NCI-H2196 treated with DMSO at 0.1 percent for 48 hours (cell line): Measurements from ENCODE around the gene KRTAP12-1.

Source experiments
- DNase-seq: peaks from one replicate; lab custom pipeline; 2025; ENCODE audit not compliant: unreplicated experiment; lab: John Stamatoyannopoulos, UW

The KRTAP12-1 gene

DNA sequence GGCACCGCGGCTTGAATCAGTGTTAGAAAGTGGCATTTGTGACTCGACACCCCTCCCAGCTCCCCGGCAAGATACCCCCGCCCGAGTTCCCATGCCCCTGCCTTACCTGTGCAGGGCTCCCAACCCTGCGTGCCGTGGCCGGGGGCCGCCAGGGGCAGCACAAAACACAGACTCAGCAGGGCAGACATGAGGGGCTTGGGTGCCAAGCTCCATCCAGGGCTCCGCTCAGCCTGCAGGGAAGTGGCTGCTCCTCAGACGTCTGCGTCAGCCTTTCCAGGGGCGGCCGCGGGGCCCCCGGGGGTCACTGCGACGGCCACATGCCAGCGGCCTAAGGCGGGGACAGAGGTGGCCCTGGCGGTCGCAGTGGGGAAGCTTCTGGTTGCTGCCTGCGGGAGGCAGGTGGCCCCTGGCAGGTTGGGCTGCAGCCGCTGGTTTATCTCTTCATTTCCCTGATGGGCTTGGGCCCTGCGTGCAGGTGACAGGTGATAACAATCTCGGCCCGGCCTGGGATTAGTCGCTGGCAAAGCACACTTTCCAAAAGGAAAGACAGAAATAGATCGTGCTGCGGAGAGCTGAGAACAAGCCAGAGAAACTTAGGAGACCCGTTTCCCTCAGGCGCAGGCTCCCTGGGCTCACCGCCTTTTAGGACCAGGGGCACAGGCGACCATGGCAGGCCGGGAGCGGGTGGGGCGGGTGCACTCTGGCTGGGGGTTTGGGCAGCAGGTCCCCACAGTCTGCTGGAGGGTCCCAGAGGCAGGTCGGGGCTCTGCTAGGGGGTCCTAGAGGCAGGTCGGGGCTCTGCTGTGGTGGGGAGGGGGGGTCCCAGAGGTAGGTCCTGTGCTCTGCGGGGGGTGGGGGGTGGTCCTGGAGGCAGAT is 29.6 kb upstream of the KRTAP12-1 start, which contains the start of gene TSPEAR:
TSPEAR (minus strand) TSS at position 246 of the 876 bp plus-strand sequence; CDS start at position 188, 58 bp downstream.
- no peak for DNase-seq

DNA sequence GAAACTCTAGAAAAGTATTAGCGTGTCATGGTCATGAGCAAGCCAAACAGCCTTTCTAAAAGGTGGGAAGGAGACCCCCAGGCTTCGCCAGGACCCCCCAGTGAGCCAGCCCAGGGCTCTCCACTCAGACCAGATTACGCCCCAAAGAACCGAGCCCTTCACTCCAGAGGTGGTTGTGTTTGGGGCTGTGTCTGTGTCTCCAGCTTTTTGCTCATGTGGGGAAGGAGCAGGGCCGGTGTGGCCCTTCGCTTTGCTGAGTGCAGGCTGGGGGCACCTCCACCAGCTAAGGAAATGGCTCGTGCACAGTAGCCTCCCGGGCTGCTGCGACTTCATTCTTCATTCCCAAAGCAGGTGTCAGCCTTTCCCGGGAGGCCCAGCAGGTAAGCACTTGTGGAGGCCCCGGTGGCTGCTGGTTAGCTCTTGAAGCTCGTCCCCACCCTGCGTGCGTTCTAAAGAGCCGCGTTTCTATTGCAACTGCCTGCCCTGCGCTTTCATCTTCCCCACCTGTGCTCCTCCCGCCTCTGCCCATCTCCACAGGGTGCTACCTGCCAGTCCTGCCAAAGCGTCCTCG is 28.9 kb upstream of the KRTAP12-1 start:
- peak; percentile 51 for DNase-seq

DNA sequence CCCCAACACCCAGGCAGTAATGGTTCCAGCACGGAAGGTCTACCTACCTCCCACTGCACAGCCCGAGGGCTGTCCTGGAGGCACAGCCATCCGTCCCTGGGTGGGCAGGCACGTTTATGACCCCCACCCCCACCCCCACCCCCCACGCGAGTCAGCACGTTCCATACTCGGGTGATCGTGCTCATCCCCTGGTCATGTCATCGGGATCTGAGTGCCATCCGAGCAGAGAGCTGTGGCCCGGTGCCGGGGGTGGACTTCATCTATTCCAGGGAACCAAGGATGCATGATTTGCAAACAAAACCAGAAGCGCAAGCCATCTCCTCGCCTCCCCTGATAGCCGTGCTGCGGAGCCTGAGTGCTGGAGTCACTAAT is 28.3 kb upstream of the KRTAP12-1 start:
- no peak for DNase-seq

DNA sequence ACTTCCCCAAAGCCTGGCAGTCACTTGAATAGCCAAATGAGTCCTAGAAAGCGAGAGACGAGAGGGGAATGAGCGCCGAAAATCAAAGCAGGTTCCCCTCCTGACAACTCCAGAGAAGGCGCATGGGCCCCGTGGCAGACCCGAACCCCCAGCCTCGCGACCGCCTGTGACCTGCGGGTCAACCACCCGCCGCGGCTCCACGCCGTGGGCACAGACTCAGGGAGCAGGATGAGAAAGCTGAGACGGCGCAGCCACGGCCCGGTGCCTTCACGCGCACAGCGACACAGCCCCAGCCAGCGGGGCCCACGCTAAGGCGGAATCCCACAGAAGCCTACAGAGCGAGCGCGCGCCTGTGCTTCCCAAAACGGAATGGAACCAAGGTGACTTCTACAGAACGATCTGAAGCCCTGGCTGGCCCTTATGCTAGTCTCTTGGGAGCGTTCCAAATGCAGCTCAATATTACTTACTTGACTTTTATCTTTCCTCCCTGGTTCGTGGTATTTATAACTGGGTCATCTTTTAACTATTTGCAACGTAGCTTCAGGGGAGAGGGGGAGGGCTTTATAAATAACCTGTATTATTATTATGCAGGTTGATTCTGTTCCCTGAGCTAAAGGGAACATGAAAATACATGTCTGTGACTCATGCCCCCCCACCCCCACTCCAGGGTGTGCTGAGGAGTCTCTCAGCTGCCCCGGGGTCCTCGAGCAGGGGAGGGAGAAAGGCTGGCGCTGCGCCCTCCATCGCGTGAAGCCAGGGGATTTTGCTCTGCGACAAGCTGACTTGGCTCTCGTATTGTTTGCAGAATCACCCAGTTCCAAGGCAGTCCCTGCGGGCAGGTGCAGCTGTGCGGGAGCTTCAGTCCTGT is 27.7 kb upstream of the KRTAP12-1 start:
- DNase-seq, result peak; percentile 29

DNA sequence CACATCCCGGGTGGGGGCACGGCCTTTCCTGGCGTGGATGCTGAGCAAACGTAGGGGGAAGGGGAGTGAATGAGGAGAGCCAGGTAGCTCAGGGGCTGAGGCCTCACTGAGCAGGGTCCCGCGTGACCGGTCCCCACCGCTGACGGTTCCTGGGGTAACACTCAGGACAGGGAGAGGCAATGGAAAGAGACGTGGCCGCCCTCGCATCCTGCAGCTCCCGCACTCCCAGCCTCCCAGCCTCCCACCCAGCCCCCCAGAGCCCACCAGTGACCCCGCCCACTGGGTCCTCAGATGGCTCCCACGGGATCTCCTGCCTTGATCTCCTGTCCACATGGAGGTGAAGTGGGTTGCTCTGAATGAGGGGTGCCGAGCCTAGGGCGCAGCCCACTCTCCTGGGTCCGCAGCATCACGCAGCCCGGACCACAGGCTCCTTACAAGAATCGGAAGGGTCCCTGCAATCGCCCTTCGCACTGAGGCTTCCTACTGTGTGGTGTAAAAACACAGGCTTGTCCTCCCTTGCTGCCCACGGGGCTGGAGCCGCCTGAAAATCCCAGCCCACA is 27.0 kb upstream of the KRTAP12-1 start:
- no peak for DNase-seq

DNA sequence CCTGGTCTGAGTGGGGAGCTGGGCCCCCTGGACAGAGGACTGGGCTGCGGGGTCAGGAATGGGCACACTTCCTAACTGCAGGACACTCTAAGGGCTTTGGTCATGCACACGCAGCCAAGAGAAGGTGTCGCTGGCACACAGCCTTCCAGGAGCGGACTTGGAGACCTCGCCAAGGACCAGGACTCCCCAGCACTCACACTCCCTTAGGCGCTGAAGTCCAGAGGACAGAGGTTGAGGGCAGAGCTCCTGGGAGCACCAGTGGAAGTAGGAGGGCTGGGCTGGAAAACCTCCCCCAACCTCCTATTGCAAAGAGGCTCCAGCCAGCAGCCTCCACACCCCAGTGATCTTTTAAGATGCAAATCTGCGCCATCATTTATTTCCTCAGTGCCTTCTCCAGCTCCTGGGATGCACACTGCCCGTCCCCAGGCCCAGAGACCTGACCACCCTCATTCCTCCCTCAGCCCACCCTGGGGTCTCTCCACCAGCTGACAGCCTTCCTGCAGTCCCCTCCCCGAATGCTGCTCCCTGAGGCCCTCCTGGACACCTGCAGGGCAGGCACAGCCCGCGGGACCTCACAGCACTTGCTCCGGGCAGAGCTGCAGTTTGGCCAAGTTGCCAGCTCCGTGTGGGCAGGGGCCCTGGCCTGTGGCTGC is 26.4 kb upstream of the KRTAP12-1 start:
- no peak for DNase-seq

DNA sequence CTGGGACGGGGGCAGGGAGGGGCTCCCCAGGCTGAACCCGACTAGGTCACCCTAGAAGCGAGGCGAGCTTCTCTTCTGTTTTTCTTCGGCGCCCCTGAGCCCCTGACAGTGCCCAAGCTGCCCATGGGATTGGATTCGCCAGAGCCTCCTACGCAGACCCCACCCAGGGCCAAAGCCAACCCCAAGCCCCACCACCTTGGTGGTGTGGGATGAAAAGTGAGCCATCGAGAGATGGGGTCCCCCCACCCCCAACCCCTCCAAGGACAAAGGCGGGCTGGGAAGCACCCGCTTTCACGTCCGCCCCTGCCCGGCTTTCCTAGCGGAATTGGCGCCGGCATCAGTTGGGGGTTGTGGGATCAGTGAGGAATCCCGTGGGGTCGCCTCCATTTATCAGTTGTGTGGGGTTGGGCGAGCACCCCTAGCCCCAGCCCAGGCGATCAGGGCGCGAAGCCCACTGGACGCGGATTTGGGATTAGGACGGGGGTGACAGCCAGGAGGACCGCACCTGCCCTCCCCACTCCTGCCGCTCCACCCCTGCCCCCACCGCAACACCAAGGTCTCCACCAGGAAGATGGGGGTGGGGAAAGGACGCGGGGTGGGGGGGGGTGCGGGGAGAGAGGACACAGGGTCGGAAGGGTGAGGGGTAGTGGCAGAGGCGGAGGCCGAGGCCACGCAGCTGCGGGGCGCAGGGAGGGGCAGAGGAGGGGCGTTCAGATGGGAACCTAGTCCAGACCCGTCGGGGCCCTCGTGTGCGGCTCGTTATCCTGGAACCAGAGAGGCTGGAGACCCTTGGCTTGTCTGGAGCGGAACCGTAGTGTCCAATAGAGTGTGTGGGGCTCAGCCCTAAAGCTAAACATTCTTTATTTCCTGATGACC is 25.0 kb upstream of the KRTAP12-1 start:
- no peak for DNase-seq

DNA sequence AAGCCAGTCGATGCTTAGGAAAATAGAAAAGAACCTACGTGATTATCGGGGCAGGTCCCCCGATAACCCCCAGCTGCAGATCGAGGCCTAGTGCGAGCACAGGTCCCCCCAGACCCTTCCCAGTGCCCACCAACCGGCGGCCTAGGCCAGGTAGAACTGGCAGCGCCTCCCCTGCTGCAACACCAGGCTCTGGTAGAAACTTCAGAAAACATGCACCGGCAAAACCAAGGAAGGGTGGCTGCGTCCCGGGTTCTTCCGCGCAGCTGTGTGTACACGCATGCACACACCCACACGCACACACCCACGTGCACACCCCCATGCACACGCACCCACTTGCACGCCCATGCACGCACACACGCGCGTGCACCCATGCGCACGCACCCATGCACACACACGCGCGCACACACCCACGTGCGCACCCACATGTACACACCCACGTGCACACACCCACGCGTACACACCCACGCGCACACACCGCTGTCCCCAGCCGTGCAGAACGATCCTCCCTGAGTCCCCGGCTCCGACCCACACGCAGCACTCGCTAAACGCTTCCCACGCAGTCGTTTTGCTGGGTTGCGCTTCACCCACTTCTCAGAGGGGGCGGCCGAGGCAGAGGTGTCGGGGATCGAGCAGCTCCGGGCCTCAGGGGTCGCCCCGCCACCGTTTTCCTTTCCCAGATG is 24.2 kb upstream of the KRTAP12-1 start:
- no peak for DNase-seq

DNA sequence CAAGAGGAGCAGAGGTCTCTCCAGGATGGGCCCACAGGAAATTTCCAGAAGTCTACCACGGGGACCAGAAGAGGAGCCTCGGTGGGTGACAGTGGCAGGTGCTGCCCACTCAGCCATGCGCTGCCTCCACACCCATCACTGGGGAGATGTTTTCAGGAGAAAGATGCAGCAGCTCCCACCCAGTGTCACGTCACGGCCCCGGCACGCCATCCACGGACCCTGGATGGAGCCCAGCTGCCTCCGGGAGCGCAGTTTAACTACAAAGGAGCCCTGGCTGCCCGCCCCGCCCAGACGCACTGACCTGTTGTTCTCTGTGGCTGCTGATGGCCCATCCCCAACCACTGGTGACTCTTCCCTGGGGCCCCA is 22.7 kb upstream of the KRTAP12-1 start:
- no peak for DNase-seq

DNA sequence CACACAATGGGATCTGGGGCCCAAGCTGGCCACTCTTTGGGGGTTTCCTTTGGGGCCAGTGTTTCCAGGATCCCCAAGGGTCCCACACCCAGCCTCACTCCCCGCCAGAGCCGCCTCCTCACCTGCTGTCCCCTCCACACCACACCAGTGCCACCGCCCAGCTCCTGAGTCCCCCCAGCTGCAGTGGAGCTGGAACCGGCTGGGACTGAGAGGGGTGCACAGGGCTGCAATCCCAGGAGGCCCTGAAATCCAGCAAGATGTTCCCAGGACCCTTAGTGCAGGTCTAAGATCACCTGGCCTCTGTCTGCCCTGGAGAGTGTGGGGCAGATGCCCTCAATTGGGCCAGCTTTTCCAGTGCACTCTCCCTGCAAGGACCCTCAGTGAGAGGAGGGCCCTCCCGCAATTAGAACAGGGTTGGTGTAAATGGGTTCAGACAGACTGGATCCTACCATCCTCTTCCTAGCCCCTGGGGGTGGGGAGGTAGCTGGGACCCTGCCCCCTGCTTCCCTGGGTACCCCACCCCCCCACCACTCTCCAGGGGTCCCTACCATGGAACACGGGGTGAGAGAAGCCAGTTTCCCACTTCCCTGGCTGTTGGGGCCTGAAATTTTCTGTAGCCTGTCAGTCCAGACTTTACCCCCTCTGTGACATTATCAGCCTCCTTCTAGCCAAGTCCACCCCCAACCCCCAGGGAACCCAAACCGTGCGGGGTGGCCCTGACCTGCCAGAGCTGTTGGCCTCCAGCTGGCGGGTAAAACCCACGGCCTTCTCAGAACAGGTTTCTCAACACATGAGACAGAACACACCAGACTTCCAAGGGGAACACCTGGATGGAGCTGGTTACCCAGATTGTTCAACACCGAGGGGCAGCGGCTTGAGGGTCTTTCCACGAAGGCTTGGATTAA is 22.0 kb upstream of the KRTAP12-1 start:
- DNase-seq, result no peak

DNA sequence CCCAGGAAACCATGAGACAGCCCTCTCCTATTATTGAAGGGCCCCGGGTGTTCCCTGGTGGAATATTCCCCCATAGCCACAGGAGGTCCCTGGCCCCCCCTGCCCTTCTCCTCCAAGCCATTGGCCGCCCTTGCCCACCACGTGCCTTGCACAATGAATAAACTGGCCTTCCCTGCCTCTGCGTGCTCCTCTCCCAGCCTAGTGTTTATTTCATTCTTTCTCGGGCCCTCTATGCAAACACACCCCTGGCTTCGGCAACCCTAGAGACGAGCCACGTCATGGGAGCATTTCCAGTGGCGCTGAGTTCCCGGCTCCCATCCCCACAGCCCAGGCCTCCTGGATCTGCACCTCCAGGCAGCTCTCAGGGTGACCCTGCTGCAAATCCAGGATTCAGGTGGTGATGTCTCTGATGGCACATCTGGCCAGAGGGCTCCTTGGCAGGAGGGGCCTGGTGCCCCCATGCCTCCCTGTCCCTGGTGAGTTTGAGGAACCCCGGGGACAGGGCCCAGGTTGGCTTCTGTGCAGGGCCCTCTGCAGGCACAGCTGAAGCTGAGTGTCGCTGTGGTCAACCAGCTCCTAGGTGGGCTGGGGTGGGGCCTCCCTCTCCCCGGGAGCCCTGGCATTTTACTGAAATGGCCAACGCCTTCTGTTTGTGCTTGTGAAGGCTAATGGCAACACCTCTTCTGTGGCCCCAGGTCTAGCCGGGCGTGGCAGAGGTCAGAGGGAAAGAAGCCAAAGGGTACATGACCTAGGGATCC is 21.2 kb upstream of the KRTAP12-1 start:
- DNase-seq, result no peak

DNA sequence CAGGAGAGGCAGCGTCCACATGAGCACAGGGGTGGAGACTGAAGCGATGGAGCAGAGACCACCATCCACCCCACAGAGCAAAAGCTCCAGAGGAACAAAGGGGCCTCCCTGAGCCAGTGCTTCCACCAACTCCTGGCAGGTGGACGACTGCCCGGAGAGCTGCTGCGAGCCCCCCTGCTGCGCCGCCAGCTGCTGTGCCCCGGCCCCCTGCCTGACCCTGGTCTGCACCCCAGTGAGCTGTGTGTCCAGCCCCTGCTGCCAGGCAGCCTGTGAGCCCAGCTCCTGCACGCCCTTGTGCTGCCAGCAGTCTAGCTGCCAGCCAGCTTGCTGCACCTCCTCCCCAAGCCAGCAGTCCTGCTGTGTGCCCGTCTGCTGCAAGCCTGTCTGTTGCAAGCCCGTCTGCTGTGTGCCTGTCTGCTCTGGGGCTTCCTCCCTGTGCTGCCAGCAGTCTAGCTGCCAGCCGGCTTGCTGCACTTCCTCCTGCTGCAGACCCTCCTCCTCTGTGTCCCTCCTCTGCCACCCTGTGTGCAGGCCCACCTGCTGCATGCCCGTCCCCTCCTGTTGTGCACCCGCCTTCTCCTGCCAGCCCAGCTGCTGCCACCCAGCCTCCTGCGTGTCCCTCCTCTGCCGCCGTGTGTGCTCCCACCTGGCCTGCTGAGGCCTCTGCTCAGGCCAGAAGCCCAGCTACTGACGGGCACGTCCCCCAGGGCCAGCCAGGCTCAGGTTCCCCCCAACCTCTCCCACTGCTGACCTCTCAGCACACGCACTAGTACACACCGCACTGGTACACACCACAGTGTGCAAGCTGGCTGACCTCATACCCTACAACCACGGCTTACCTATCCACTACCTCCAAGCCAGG is 20.4 kb upstream of the KRTAP12-1 start:
- DNase-seq, result no peak

DNA sequence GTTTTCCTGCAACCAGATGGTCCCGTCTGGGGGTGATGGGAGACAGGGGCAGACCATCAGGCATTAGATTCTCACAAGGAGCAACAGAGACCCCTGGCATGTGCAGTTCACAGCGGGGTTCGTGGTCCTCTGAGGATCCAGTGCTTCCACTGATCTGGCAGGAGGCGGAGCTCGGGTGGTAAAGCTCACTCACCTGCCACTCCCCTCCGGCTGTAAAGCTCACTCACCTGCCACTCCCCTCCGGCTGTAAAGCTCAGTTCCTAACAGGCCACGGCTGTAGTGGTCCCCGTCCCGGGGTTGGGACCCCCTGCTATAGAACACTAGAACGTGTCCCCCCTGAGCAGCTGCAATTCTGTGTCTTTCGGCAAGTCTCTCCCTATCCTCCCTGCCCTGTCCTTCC is 19.6 kb upstream of the KRTAP12-1 start:
- DNase-seq, result no peak

DNA sequence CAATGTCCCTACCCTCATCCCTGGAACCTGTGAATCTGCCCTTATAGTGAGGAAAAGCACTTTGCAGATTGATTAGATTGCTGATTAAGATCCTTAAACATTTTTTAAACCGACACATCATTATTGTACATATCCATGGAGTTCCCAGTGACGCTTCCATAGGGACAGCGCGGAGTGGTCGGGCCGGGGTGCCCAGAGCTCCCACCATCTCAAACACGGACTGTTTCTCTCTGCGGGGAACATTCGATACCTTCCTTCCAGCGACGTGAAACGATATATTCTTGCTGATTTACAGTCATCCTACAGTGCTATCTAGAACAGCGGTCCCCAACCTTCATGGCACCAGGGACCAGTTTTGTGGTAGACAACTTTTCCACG is 19.0 kb upstream of the KRTAP12-1 start:
- DNase-seq, result no peak

DNA sequence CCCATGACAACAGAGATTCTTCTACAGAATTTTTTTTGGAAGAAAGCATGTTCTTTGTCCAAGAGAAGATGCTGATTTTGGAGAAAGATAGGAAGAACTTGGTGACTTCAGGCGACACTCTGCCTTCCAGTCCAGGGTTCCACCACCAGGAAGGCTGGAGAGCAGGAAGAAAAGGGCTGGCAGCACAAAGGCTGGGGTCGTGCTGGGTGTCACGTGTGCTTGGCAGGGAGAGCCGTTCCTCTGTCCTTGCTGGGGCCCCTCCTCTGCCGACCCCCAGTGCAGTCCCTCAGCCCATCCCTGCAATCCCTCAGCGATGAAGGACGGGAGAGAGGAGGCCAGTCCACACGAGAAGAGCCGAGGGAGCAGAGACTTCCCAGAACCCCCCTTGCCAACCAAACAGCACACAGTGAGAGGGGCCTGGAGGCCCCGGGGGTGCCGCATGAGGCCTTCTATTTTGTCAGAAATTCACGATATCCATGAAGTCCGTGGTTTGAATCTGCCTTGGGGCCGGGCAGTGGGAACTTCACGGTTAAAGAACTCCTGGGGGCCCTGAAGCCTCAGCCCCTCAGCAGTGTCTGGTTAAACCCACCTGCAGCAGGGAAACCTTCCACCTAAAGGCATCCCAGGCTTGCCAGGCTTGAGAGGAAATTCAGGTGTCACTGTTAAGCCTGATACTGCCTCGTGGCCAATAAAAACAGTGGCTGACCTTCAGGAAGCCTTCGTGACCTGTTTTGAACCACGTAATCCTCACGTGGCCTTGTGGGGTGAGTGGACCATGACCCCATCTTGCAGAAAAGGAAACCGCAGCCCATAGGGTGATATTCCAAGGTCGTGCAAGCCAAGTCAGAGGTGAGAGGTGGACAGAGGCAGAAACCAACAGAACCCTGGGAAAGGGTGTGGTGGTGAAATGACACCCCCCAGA is 18.4 kb upstream of the KRTAP12-1 start:
- no peak for DNase-seq
